Activated gamma-delta T cell treated with Interleukin-2 at 50 U/mL for 16 hours (primary cell): ENCODE data around the gene MFN2.
"Not testable (repeated sequence)": the region's sequence is repeated elsewhere in the genome, so short reads cannot be mapped to it uniquely, and the experiment has no call there.

Source experiments
- DNase-seq: peaks from one replicate; pipeline ENCODE4 v3.0.0-alpha.2; 2020

The MFN2 gene

DNA sequence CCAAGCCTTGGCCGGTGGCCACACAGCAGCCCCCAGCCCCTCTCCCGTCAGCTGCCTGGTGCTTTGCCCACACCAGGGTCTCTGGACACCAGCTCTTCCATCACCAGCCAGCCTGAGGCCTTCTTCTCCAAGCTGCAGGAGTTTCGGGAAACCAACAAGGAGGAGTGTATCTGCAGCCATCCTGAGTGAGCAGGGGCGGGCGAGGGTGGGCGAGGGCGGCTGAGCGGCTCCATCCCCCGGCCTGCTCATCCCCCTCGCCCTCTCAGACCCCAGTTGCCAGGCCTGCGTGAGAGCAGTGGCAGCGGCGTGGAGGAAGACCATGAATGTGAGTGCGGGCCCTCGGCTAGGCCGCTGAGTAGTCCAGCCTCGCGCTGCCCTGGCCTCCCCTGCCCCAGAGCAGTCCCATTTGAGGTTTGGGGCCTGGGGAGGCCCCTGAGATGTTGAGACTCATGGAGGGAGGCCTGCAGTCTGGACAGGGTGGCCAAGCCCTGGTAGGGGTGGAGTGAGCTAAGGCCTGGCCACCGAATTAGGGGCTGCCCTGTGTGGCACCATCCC is 48.8 kb downstream of the MFN2 start:
- no peak for DNase-seq

- DNase-seq: no peak
Measured at GRCh38 chr1:12029720-12030339, 49.6 kb downstream of the MFN2 start.

GRCh38 chr1:12031039-12031980 is 51.1 kb downstream of the MFN2 start:
- no peak for DNase-seq

DNA sequence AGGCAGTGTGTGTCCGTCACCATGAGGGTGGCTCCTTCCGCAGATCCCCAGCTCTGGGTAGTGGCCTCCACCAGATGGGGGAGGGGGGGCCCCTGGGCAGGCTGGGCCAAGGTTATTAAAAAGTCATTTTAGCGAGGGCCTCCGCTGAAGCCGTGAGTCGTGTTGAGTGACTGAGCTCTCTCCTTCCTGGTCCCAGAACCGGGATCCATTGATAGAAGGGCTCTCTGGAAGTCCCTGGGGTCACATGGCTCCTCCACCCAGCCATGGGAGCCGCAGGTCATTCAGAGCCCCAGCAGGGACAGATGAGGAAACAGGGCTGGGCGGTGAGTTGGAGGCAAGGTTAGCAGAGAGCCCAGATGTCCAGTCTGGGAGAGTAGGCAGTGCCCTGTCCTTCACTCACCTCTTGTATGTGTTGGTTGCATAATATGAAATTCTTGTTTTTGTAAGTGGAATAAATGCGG is 51.9 kb downstream of the MFN2 start:
- DNase-seq: no peak

DNA sequence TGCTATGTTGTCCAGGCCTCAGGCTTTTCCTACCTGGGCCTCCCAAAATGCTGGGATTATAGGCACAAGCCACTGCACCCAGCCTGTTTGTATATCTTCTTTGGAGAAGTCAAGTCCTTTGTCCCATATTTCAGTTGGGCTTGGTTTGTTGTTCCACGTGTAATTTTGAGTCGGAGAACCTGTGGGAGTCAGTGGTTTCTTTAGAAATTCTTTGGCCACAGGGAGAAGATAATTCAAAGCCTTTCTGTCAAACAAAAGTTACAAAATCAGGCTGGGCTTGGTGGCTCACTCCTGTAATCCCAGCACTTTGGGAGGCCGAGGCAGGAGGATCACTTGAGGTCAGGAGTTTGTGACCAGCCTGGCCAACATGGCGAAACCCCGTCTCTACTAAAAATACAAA is 53.2 kb downstream of the MFN2 start:
- DNase-seq: not testable (repeated sequence)

DNA sequence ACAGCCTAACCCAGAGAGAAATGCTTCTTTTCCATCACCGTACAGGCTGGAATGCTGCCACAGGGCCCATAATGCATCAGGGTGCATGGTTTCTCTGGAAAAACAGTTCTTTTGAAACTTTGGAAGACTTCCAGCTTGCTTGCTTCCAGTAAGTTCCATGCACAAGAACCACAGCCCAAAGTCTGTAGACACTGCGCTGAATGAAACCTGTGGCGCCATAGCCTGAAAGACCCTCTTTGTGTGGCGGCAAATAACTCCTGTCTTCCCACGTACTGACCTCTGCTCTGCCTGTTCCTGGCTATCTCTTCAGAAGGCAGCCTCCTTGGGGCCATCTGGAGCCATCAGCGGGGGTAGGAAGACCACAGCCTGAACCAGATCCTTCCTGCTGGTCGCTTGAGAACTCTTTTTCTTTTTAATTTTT is 54.1 kb downstream of the MFN2 start:
- no peak for DNase-seq

DNA sequence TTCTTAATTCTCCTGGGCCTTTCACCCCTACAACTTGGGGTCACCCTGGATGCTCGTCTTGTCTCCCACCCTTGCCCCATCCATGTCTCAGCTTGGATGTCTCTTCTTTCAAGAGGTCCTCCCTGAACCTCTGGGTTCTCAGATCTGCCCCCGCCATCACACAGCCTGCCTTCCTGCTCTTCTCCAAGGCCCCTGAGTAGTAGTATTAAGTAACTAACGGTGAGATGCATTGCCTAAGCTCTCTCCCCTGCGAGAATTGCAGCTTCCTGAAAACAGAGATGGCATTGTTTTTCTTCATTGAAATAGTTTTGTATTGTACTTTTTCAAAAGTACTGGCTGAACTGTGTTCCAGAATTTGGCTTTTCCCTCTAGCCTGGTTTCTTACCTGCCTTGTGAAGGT is 55.1 kb downstream of the MFN2 start:
- no peak for DNase-seq

DNA sequence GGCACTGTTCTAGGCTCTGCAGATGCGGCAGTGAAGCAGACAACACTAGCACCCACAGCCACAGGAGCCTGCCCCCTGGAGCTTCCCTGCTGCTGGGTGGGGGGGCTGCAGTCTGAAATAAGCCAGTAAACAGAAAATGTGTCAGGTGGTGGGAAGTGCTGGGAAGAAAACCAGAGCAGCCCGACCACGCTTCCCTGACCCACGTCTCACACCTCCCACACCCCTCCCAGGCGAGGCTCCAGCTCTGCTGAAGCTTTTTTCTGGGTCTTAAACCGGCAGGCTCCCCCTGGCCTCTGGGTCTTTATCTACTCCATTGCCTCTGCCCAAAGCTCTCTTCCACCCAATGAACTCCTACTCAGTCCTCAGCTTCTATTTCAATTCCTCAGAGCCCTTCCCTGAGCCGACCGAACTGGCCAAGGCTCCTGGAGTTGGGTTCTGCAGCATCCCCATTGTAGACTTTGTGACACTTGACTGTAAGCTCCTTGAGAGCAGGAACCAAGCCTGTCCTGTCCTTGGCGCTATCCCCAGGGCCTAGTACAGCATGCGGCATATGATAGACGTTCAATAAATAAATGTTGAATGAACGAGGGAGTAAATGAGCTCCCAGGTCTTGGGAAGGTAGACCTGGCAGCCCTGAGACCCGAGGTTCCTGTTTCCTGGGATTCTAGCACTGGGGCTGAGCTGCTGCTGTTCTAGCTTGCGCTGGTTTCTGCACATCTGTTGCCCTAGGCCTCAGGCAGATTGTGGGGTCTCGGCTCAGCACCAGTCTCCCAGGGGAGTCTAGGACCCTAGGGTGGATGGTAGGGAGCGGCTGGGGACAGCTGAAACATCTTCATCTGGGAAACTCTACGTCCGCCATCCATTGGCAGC is 57.5 kb downstream of the MFN2 start:
- DNase-seq: no peak

GRCh38 chr1:12038356-12039163 is 58.3 kb downstream of the MFN2 start:
- DNase-seq: no peak

DNA sequence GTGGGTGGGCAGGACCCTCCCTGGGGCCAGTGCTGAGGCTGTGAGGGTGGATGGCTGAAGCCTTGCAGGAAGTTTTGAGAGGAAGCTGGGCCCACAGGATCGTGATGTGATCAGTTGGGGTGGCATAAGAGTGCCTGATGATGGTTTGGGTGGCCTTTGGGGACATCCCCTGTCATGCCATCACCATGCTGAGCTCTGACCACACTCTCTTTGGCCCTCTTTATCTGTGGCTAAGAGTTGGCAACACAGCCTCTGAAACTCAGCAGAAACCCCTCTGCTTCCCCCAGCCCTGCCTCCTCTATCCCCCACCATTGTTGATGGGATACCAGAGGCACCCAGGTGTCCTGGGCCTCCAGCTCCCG is 58.9 kb downstream of the MFN2 start:
- DNase-seq: no peak

- DNase-seq: not testable (repeated sequence)
Measured at GRCh38 chr1:12039824-12040456, 59.7 kb downstream of the MFN2 start.

- no peak for DNase-seq
Measured at GRCh38 chr1:12040457-12041051, 60.3 kb downstream of the MFN2 start.

- not testable (repeated sequence) for DNase-seq
Measured at GRCh38 chr1:12044187-12044877, 64.1 kb downstream of the MFN2 start.

- no peak for DNase-seq
Measured at GRCh38 chr1:12046749-12047119, 66.5 kb downstream of the MFN2 start.

GRCh38 chr1:12047120-12047876 is 67.1 kb downstream of the MFN2 start:
- DNase-seq: peak; percentile 18

- DNase-seq: no peak
Measured at GRCh38 chr1:12048372-12048771, 68.1 kb downstream of the MFN2 start.

GRCh38 chr1:12049616-12050015 is 69.4 kb downstream of the MFN2 start:
- no peak for DNase-seq

- no peak for DNase-seq
Measured at GRCh38 chr1:12051361-12051760, 71.1 kb downstream of the MFN2 start.

DNA sequence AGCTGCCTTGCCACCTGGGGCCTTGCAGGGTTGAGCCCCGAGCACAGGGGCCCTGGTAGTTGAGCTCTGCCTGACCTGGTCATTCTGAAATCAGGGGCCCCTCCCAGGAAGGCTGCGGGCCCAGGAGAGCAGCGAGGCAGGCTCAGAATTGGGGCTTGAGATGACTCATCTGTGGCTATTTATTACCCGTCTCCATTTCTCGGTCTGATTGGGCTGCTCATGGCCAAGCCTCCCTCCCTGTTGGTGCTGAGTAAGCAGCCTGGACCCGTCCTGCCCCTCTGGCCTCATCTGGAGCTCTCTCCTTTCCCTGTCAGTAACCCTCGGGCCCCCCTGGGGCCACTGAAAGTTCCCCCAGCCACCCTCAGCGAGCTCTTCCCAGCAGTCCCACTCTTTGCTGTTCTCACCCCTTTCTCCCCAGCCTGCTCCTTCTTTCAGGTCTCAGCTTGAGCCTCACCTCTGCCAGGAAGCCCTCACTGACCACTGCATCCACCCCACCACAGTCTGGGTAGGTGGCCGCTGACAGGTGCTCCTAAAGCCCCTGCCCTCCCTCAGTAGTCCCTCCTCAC is 71.8 kb downstream of the MFN2 start:
- DNase-seq: no peak
